HL-60 (cell line): ENCODE measurements around the gene PTPRM.

Experiments used
- DNase-seq, 2 experiments: peaks; one replicate each; pipeline ENCODE4 v3.0.0-alpha.2; 2010 to 2020; ENCODE audit warnings: low read depth in 1 of 2, low spot score in 1 of 2
- H3K27ac ChIP-seq: fragments of 250-450 bp; sonication (Bioruptor Pico); replicated peaks from 2 replicates; pipeline ENCODE4 v1.5.1; 2020; ENCODE audit warnings: mild to moderate bottlenecking, moderate library complexity
- H3K27me3 ChIP-seq: fragments of 250-450 bp; sonication (Bioruptor Pico); 2 replicates; pipeline ENCODE4 v1.5.1; 2021; ENCODE audit warnings: mild to moderate bottlenecking, moderate library complexity; ENCODE audit not compliant: insufficient read depth, poor library complexity, severe bottlenecking
- H3K4me3 ChIP-seq: replicated peaks from 2 replicates; pipeline ENCODE4 v1.5.1; 2011; ENCODE audit warnings: mild to moderate bottlenecking, control low read depth, low read length; ENCODE audit not compliant: insufficient read depth
- GABPA ChIP-seq: IDR thresholded peaks from 2 replicates; pipeline ENCODE4 v1.6.1; 2012; ENCODE audit warnings: low read depth
- POLR2AphosphoS5 ChIP-seq: IDR thresholded peaks from 2 replicates; pipeline ENCODE4 v1.6.1; 2012; ENCODE audit warnings: low read depth
- REST ChIP-seq: IDR thresholded peaks from 2 replicates; pipeline ENCODE4 v1.6.1; 2012; ENCODE audit warnings: low read depth; ENCODE audit not compliant: insufficient replicate concordance
- SPI1 ChIP-seq: IDR thresholded peaks from 2 replicates; pipeline ENCODE4 v1.6.1; 2012; ENCODE audit warnings: low read depth, mild to moderate bottlenecking, borderline replicate concordance
- TF ChIP-seq, protein P1 (sequence below): IDR thresholded peaks from one replicate; pipeline ENCODE4 v1.5.1; 2011; ENCODE audit warnings: low read length, control low read depth, inconsistent platforms; ENCODE audit not compliant: insufficient read depth

The PTPRM gene

GRCh38 chr18:7601246-7601615 is 34.1 kb downstream of the PTPRM start:
- no peak for DNase-seq
- Histone ChIP-seq H3K27ac (no peak overlapping the region), H3K4me3 (no peak overlapping the region), H3K27me3 (no peaks in the 10 kb centered on the region)
- TF ChIP-seq REST (no peak), SPI1 (no peak)

DNA sequence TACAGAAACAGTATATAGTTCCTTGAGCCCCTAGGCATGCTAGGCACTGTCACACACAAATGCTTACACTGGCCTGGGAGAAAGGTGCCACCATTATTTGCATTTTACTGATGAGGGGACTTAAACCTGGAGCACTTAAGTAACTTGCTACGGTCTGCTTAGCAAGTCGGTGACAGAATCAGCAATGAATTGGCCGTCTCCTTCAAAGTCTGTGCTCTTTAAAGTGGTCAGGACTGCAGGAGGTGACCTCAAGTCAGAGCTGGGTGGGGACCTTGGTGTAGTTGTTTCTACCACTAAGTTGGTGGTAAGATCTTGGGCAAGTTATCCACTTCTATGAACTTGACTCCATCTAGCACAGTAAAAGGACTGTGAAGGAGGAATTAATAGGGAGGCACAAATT is 34.8 kb downstream of the PTPRM start:
- TF ChIP-seq REST (no peak), SPI1 (no peak), POLR2AphosphoS5 (no peak), GABPA (no peak)
- TF ChIP-seq, protein P1, sequence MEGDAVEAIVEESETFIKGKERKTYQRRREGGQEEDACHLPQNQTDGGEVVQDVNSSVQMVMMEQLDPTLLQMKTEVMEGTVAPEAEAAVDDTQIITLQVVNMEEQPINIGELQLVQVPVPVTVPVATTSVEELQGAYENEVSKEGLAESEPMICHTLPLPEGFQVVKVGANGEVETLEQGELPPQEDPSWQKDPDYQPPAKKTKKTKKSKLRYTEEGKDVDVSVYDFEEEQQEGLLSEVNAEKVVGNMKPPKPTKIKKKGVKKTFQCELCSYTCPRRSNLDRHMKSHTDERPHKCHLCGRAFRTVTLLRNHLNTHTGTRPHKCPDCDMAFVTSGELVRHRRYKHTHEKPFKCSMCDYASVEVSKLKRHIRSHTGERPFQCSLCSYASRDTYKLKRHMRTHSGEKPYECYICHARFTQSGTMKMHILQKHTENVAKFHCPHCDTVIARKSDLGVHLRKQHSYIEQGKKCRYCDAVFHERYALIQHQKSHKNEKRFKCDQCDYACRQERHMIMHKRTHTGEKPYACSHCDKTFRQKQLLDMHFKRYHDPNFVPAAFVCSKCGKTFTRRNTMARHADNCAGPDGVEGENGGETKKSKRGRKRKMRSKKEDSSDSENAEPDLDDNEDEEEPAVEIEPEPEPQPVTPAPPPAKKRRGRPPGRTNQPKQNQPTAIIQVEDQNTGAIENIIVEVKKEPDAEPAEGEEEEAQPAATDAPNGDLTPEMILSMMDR, result no peak
- Histone ChIP-seq H3K4me3 (no peak overlapping the region), H3K27me3 (no peaks in the 10 kb centered on the region), H3K27ac (no peak overlapping the region)
- no peak for DNase-seq

GRCh38 chr18:7603259-7604000 is 36.3 kb downstream of the PTPRM start:
- no peak for TF ChIP-seq SPI1
- H3K27ac ChIP-seq, result no peak overlapping the region
- H3K27me3 ChIP-seq, result no peaks in the 10 kb centered on the region
- H3K4me3 ChIP-seq, result no peak overlapping the region
- DNase-seq, result no peak

DNA sequence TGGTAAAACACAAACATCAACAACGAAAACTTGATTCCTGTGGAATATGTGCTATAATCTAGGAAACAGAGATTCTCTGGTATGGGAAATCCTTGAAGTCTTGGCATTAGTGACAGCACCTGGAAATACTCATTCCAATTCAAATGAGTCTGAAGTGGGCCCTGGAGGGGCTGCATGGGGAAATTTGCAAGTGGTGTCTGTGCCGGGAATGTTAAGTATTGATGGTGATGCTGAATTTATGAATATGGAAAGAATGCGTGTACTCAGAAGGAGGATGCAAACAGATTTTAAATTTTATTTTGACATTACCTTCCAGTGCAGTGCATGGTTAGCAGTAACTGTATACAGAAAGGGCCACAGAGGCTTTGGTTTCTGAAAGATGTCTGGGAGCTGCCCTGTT is 37.2 kb downstream of the PTPRM start:
- TF ChIP-seq, protein P1, result no peak
- TF ChIP-seq SPI1 (no peak), REST (no peak), POLR2AphosphoS5 (no peak), GABPA (no peak)

More for the DNA sequence above, 37.2 kb downstream of the PTPRM start:
- no peak for DNase-seq
- no peaks in the 10 kb centered on the region for H3K27me3 ChIP-seq
- H3K4me3 ChIP-seq, result no peak overlapping the region
- H3K27ac ChIP-seq, result no peak overlapping the region
